DMS114 treated with DMSO at 0.1 percent for 48 hours (cell line): ENCODE results near the gene NF1.
A peak's percentile ranks its signal among the peaks of the same experiment; 100 is the strongest.
"Not testable (repeated sequence)": the region's sequence is repeated elsewhere in the genome, so short reads cannot be mapped to it uniquely, and the experiment has no call there.

ENCODE experiments used
- DNase-seq: peaks from one replicate; lab custom pipeline; 2025; ENCODE audit not compliant: unreplicated experiment; lab: John Stamatoyannopoulos, UW

NF1 gene

DNA sequence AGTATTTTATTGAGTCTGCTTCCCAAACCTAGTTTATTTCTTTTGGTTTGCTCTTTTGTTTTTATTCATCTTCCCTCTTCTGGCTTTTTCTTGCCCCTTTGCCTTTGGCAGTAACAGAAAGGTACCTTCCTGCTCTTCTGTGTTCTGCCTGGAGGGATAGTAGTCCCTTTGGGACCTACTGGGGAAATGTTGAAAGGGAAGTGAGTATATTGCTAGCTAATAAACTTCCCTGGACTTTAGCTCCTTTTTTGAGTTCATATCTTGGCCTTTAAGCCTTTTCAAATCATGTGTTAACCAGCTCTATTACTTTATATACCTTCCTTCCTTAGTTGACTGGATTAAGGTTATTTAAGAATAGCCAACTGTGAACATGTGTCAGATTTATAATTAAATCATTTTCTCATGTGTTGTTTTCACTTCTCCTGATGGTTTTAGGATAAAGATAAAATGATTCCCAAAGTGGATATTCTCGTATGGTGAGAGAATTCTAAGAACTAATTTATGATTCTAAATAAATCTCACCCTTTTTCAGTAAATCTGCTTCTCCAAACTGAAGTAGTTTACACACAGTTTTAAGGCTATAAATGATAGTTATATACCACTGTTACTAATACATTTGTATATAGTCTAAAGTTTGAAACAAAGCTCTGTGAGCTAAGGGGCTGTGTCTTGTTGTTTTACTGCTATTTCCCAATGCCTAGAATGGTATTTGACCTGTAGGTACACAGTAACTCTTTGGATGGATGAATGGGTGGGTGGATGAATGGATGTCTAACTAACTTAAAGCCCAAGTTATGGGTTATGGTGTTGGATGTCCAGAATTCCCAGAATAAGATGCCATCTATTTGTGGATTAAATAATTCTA is 156.6 kb downstream of the NF1 start:
- DNase-seq = no peak

DNA sequence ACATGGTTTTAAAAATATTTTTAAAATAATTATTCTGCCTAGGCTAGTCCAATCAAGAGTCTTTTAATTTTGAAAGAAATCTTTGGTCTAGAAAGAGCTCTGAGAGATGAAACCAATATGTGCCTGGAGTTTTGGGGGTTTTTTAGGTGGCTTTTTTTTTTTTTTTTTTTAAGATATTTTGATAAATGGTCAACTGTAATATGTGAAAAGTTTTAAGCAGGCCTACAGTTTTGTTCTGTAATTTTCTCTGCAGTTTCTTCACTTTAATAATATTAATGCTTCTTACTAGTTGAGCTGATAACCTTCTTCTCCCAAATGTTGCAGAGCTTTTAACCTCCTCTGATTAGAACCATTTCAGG is 157.2 kb downstream of the NF1 start:
- no peak for DNase-seq

DNA sequence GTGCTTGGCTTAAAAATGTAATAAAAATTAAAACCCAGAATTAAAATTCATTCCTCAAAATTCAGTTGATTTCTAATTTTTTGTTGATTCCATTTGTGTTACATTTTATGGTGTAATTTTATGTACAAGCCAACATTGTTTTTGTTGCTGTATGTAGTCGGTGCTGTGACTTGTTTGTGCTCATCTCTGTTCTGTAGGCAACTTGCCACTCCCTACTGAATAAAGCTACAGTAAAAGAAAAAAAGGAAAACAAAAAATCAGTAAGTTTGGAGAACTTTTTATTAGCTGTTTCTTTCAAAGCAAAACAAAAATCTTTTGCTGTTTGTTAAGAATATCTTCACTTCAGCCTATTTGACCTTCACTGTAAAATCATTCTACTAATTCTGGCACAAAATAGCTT is 158.0 kb downstream of the NF1 start:
- DNase-seq = no peak

DNA sequence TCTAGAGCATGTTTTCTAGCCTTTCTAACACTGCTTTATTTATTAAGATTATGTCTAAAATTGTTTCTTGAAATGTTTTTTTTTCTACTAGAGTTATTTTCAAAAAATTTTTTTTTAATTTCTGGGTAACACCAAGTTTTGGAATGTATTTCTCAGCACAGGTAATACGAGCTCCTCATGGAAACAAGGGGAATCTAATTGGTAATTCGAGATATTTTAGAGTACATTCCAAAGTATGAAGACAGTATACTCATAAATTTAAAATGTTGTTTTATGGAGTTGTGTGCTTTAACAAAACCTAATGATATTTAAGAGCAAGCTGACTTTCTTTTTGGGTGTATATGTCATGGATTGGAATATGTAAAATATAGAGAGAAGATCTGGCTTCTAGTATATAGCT is 159.9 kb downstream of the NF1 start:
- DNase-seq = no peak

DNA sequence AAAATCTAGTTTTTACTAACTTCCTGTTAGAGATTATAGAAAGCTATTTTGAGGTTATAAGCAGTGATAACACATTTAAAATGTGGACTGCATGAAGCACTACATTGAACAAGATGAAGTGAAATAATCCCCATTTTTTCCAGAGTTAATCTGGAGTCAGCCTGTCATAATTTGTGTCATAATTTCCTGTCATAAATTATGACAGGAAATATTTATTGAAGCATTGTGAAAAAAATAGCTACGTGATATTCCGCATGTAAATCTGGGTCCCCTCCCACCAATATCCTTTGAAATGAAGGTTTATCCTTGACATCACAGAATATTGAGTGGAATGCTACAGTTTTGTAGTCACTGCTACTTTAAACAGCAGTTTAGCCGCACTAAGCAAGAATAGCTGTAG is 162.2 kb downstream of the NF1 start:
- DNase-seq = no peak

DNA sequence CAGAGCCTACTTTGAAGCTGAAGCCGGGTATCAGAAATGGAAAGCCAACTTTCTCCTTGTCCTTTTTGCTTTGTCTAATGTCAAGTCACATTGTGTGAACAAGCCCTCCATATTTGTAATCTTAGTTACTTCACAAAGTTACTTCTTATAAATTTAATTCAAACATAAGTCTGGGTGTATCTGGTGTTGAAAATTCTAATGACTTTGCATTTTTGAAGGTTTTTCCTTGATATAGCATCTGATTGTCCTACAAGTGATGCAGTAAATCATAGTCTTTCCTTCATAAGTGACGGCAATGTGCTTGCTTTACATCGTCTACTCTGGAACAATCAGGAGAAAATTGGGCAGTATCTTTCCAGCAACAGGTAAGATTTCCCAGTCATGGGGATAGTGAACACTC is 165.4 kb downstream of the NF1 start:
- DNase-seq = no peak

DNA sequence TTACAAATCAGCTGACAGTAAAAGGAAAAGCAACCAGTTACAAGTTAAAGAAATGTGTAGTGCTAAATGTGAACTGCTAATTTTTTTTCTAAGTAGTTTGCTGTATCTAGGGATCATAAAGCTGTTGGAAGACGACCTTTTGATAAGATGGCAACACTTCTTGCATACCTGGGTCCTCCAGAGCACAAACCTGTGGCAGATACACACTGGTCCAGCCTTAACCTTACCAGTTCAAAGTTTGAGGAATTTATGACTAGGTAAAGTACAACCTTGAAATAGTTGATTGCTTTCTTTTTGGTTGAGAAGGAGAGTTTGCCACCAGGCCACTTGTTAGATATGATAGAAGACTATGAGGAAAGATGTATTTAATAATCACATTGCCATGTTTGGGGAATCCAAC is 166.8 kb downstream of the NF1 start:
- DNase-seq = no peak

DNA sequence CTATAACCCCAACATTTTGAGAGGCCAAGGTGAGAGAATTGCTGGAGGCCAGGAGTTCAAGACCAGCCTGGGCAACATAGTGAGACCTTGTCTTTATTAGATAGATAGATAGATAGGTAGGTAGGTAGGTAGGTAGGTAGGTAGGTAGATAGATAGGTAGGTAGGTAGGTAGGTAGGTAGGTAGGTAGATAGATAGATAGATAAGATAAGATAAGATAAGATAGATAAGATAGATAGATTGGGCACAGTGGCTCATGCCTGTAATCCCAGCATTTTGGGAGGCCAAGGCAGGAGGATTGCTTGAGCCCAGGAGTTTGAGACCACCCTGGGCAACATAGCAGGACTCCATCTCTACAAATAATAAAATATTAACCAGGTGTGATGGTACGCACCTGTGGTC is 168.1 kb downstream of the NF1 start:
- DNase-seq = not testable (repeated sequence)

DNA sequence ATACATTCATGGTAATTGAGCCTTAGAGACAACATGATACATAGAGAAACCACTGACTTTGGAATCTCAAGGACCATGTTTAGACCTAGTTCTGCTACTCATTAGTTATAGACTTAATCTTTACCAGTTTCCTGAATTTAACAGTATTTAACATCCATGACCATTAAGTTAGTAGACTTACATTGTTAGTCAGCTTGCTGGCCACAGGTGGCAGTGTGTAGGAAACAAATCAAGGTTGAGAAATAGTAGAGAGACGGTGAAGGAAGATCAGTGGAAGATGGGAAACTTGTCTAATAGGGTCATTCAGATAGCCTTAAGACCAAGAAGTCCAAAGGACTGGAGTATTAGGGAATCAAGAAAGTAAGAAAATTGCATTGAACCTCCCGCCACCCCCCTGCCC is 171.3 kb downstream of the NF1 start:
- DNase-seq = no peak

DNA sequence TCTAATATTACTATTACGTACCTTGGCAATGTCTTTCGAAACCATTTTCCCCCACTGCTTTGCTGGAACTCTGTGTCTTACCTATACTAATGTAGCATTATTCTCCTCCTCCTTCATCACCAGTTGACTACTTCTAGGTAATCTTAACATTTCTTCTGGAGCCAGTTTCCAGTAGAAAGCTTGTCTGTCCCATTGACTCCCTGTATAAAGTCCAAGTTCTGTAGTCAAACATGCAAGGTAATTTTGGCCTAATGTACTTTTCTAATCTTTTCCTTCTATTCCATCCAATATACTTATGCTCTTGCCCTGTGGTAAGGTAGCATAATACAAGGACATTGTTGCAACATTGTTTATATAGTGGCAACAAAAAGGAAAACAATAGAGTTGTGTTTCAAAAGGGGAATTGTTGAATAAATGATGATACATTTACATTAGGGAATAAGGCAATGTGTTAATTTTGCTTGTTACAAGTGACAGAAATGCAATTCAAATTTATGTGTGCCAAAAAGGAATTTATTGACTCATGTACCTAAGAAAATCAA is 174.3 kb downstream of the NF1 start:
- no peak for DNase-seq

DNA sequence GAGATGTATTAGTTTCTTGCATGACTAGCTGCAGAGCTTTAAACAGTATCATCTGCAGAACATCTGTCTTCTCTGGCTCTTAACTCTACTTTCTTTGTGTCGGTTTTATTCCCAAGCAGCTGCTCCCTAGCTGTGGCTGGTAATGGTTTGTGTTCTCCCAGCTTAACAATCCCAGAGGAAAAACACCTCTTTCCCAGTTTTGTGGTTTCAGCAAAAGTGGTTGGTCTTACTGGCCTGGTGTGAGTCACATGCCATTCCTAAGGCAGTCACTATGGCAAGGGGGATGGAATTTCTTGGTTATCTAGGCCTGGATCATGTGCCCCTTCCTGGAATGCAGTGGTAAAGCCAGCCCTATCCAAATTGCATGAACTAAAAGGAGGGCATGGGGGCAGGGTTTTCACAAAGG is 174.8 kb downstream of the NF1 start:
- no peak for DNase-seq

DNA sequence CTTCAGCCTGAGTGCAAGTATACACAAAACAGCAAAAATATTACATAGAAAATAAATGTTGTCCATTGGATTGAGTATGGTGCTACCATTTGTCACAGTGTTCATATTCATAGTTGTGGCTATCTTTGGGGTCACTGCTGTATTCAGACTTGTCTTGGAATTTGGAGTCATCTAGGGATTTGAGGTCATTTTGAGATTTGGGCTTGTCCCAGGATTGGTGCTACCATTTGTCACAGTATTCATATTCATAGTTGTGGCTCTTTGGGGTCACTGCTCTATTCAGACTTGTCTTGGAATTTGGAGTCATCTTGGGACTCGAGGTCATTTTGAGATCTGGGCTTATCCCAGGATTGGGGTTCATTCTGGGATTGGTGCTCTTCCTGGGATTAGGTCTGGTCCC is 177.5 kb downstream of the NF1 start:
- DNase-seq = no peak

DNA sequence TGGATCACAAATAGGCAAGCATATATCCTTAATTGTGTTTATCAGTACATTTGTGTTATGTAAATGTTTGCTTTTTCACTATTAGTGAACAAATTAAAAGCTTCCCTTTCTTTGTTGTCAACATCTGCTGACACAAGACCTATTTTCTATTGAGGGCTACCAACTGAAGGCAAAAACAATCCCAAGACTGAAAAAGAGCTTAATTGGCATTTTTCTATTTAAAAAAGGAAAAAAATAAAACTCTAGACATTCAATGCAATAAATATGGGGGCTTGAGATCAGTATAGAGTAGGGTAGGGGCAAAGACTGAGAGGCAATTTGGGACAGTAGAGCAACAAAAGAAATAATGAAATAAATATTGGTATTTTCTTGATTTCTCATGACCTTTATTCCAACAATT is 178.0 kb downstream of the NF1 start:
- no peak for DNase-seq

DNA sequence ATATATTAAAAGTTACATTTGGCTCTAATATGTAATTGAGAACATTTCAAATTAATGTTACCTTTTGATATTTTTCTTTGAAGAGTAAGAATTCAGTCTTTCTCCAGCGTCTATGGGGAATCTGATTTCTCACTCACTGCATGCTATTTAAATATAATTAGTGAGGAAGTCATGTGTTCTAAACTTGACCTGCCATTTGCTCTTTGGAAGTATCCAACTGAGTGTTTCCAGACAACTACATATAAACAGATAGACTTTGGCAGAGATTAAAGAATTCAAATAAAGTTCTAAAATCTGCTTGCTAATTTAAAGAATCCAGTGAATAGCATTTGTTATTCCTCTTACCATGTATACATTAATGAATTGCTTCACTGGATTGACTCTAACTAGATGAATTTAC is 178.7 kb downstream of the NF1 start:
- no peak for DNase-seq

DNA sequence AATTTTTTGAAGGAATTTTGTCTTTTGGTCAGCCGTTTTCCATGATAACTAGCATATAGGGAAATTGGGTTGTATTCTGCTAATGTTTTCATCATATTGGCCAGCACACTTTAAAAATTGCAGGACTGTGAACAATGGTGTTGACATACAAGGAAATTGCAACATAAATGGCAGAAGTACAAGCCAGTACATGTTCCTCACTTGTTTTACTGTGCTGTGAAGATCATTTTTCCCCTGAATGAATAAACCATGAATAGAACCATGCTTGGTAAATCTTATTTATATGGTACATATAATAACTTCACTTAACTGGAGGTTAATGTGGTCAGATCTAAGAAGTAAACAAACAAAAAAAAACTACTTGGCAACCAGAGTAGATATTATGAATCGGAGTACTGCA is 179.5 kb downstream of the NF1 start:
- DNase-seq = no peak

DNA sequence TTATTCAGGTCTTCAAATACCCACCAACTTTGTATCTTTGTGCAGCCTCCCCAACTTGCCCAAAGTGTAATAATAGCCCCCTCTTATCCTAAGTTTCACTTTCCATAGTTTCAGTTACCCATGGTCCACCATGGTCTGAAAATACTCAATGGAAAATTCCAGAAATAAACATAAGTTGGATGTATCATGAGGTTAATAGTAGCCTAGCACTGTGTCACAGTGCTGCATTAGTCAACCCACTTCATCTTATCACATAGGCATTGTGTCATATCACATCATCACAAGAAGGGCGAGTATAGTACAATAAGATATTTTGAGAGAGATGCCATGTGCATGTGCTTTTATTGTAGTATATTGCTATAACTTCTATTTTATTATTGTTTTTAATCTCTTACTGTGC is 180.3 kb downstream of the NF1 start:
- no peak for DNase-seq

DNA sequence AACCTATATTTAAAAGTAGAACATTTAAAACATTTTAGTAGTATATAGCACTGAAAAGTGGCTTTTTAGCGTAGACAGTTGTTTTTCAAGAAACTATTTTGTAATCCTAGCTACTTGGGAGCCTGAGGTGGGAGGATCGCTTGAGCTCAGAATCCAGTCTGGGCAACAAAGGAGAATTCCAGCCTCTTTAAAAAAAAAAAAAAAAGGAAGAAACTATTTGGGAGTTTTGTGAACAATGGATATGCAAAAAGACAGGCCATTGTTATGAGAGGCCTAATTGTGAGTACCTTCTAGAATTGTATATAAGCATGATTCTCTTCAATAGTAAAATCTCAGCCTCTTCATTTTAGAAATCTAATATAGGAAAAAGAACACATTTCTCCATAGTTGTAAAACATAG is 184.6 kb downstream of the NF1 start:
- DNase-seq = no peak

DNA sequence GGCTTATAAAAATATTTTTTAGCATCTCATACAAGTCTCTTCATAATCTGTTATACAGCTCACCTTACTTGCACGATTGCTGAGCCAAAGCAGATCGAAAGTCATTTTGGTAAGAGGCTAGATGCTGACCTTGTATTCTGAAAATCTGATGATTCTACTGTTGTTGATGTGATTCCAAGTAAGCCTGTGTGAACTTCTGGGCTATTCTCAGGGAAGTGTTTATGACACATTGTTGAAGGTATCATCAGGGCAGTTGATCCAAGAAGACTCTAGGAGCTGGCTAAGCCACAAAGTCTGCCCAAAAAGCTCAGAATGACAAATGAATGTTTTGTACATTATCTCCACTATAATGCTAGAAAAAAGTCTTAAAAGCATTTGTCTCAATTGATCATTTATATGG is 186.3 kb downstream of the NF1 start:
- DNase-seq = no peak

DNA sequence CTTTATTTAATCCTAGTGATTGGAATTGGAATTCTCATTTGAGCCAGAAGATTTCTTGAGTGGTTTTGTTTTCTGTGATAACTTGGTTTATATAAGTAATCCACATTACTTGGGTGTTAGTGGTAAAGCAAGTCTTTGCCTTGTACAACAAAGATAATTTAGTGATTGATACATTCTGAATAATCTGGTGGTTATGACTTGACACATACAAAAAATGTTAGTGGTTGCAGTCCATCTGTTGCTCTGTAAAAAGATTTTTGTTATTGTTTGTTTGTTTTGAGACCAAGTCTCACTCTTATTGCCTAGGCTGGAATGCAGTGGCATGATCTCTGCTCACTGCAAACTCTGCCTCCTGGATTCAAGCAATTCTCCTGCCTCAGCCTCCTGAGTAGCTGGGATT is 189.1 kb downstream of the NF1 start:
- no peak for DNase-seq

DNA sequence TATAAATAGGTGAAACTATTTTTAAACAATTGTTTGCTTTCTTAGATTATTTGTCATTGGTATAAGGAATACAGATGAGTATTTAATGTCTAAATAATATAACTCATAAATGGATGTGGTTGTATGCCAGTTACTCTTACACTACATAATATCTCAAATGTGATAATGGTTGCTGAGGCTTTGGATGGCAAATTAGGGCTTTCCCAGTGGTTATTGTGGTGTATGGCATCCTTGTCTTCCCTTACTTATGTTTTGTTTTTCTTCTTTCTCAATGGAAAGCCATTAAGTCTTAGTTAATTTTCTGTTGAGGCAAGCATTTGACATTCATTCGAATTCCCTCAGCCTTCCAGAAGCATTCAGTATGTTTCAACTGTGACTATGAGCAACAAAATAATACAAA is 191.8 kb downstream of the NF1 start:
- peak; percentile 13 for DNase-seq

DNA sequence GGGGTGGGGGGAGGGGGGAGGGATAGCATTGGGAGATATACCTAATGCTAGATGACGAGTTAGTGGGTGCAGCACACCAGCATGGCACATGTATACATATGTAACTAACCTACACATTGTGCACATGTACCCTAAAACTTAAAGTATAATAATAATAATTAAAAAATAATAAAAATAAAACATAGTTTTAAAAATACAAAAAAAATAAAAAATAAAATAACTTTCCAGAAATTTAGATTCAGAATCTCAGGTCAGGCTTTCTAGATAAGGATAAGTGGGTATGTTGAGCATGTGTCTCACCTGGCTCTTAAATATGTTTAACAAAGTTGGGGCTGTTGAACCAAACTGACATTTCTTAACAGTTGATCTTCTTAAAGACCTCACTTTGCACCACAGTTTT is 193.2 kb downstream of the NF1 start:
- DNase-seq = not testable (repeated sequence)

DNA sequence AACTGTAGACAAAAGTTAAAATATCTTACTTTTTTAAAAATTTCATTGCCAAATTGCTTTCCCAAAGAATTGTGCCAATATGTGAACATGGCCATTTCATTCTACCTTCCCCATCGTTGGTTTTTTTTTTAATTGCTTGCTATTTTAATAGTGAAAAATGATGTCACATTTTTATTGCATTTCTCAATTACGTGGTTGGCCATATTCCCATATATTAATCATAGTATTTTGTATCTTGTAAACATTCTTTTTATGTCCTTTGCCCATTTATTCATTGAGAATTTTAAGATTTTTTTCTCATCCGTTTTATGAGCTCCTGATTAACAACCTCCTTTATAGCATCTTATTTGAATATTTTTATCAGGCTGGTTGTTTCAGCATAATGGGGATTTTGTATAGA is 195.0 kb downstream of the NF1 start:
- DNase-seq = no peak

DNA sequence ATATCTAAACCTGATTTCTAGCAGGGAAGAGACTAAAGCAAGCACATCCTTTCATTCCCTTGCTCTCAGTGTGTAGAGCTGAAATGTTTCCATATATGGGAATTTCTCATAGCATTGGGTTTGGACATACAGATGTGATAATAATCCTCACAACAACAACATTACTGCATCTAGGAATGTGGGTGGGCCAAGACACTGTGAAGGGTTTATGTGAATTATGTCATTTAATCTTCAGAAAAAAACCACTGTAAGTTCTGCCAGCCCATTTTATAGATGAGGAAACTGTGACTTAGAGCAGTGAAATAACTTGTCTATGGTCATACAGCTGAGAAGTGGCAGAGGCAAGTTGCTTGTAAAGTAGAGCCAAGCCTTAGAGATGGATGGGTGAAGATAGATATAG is 197.0 kb downstream of the NF1 start:
- no peak for DNase-seq
